Activated T-helper 1 cell treated with anti-CD3 and anti-CD28 coated beads, Interleukin-12 subunit alpha, Interleukin-12 subunit beta, Interleukin-2, Interleukin-4 antibody, amounts not matched to agents 30 ng/mL and 10 ng/mL and 1 ng/mL, durations not matched to agents 14 hours and 24 hours and 36 hours (primary cell): ENCODE data around the gene PLEKHA7. TPM values are rescaled to one million over a fixed set of nuclear protein-coding genes. Genes with fewer than 3 reads are reported as not detected.
"Not testable (repeated sequence)": the region's sequence is repeated elsewhere in the genome, so short reads cannot be mapped to it uniquely, and the experiment has no call there.

Source experiments
- DNase-seq: peaks from one replicate; pipeline ENCODE4 v3.0.0; 2021; ENCODE audit warnings: low spot score
- H3K27ac Mint-ChIP-seq: one replicate; pipeline ENCODE4 v1.8.0; 2021; ENCODE audit warnings: mild to moderate bottlenecking, mixed read lengths
- H3K27me3 Mint-ChIP-seq: one replicate; pipeline ENCODE4 v1.8.0; 2022; ENCODE audit warnings: mild to moderate bottlenecking, moderate library complexity, mixed read lengths; ENCODE audit not compliant: insufficient read depth
- H3K36me3 Mint-ChIP-seq: one replicate; pipeline ENCODE4 v1.8.0; 2021; ENCODE audit warnings: low read depth, mixed read lengths
- H3K4me1 Mint-ChIP-seq: one replicate; pipeline ENCODE4 v1.8.0; 2021; ENCODE audit warnings: low read depth, mixed read lengths
- H3K4me3 Mint-ChIP-seq: one replicate; pipeline ENCODE4 v1.8.0; 2021; ENCODE audit warnings: mild to moderate bottlenecking, moderate library complexity, mixed read lengths
- H3K9me3 Mint-ChIP-seq: one replicate; pipeline ENCODE4 v1.8.0; 2021; ENCODE audit warnings: mixed read lengths
- intact Hi-C: fragments of 100-400 bp; cut with micrococcal nuclease; formaldehyde crosslinking; loops from one replicate; pipeline ENCODE4 v1.15.1; 2024
- total RNA-seq: library from RNA; stranded (reverse); gene quantifications from 2 replicates; pipeline ENCODE4 v1.2.3, GENCODE V29; 2022

Gene PLEKHA7
- total RNA-seq, 1 donor from 2014 or later, result 10.3 TPM

DNA sequence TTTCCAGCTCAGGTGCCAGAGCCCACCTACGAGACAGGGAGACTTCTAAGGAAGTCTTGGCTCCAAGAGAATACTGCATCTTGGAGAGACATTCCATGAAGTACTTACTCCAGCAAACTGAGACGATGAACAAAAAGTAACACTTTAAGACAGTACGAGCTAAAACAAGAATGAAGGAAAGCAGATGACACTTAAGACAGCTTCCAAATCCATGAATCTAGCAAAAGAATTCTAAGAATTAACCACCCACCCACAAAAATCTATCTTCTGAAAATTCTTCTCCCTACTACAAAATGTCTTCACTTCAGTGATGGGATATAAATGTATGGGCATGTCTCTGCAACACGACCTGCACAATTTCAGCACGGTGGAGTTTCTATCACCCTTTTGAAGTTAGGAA is 142.8 kb downstream of the PLEKHA7 start:
- Mint-ChIP-seq H3K27me3 (peaks cover 6% of the 10 kb centered on the region), H3K4me1 (no peaks in the 10 kb centered on the region), H3K36me3 (no peaks in the 10 kb centered on the region), H3K4me3 (no peak overlapping the region), H3K27ac (no peak overlapping the region), H3K9me3 (no peaks in the 10 kb centered on the region)
- no peak for DNase-seq
- intact Hi-C loops, result no loop called here

- Mint-ChIP-seq H3K27ac (no peak overlapping the region), H3K36me3 (no peaks in the 10 kb centered on the region), H3K4me1 (peaks cover 22% of the 10 kb centered on the region), H3K9me3 (peaks cover 7% of the 10 kb centered on the region), H3K27me3 (peaks cover 6% of the 10 kb centered on the region), H3K4me3 (no peak overlapping the region)
- no peak for DNase-seq
- intact Hi-C loops, result no loop called here
These were observed 147.1 kb downstream of the PLEKHA7 start for GRCh38 chr11:16867097-16867496.

DNA sequence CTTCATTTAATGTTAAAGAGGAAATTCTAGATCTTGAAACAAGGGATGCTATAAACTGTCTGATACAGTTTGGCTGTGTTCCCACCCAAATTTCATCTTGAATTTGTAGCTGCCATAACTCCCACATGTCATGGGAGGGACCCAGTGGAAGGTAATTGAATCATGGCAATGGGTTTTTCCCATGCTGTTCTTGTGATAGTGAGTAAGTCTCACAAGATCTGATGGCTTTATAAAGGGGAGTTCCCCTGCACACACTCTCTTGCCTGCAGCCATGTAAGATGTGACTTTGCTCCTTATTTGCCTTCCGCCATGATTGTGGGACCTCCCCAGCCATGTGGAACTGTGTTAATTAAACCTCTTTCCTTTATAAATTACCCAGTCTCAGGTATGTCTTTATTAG is 149.8 kb downstream of the PLEKHA7 start:
- intact Hi-C loops, result loop anchor here (1.0 kb wide), 1 partner anchor 38 kb away; no protein-coding TSS in a partner anchor
- H3K4me3 Mint-ChIP-seq, H3K36me3 Mint-ChIP-seq, H3K27me3 Mint-ChIP-seq, DNase-seq, H3K9me3 Mint-ChIP-seq: not testable (repeated sequence)
- H3K4me1 Mint-ChIP-seq, result peaks cover 26% of the 10 kb centered on the region
- H3K27ac Mint-ChIP-seq, result peak overlapping the region; percentile 68

DNA sequence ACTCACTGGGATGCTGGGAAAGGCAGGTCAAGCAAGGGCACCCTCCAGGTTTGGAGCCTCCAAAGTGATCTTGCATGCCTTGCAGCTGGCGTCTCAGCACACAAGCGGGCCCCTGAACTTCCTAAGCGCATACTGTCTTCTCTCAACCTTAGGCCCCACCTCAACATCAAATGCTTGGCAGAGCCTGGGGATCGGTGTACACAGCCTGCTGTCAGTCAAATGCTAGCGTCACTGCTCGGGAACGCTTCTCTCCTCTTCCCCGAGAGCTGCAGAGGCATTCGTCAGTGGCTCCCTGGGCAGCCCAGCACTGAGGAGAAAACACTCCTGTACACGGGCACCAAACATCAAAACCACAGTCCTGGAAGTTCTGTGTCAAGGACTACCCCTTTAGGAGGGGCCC is 150.8 kb downstream of the PLEKHA7 start:
- intact Hi-C loops, result no loop called here
- Mint-ChIP-seq H3K27ac (no peak overlapping the region), H3K4me1 (peaks cover 26% of the 10 kb centered on the region), H3K4me3 (no peak overlapping the region), H3K27me3 (peaks cover 6% of the 10 kb centered on the region), H3K9me3 (peaks cover 7% of the 10 kb centered on the region), H3K36me3 (no peaks in the 10 kb centered on the region)
- DNase-seq, result no peak

DNA sequence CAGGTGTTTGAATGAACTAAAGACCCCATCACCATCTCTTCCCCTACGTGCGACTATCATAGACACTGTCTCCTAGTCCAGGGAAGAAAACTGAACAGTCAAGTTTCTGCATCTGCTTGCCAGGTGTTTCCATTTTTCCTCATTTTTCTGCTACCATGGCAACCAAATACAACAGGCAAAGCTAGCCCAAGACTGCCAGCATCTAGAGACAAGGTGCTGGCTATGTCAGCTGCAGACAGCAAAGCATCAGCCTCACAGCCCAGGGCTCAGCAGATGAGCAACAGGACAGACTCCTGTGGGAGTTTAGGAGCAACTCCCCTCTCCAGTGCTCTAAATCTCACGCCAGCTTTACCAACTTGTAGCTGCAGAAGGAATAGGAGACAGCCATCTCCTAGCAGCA is 151.5 kb downstream of the PLEKHA7 start:
- DNase-seq, result no peak
- Mint-ChIP-seq H3K4me1 (peaks cover 26% of the 10 kb centered on the region), H3K4me3 (no peak overlapping the region), H3K27me3 (peaks cover 6% of the 10 kb centered on the region), H3K27ac (no peak overlapping the region), H3K9me3 (peaks cover 7% of the 10 kb centered on the region), H3K36me3 (no peaks in the 10 kb centered on the region)
- intact Hi-C loops, result no loop called here

GRCh38 chr11:16861862-16862261 is 152.4 kb downstream of the PLEKHA7 start:
- Mint-ChIP-seq H3K4me3 (no peak overlapping the region), H3K27ac (no peak overlapping the region)
- intact Hi-C loops, result no loop called here

DNA sequence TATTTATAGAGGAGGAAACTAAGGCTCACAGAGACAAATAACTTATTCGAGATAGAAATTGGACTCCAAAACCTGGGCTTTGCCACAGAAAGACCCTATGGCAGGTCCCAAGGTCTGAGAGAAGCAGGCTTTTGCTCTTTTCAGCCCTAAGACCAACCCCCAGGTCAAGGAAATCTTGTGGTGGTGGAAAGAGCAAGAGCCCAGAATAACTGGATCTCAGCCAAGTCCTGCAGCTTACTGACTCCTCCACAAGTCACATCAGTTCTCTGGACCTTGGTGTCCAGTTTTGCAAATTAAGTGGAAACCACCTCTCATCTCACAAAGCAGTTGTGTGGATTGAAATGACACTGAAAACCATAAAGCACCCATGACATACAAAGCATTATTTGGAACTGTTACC is 153.6 kb downstream of the PLEKHA7 start:
- H3K27ac Mint-ChIP-seq, result no peak overlapping the region
- H3K36me3 Mint-ChIP-seq, result no peaks in the 10 kb centered on the region
- intact Hi-C loops, result no loop called here
- no peak overlapping the region for H3K4me3 Mint-ChIP-seq
- peaks cover 26% of the 10 kb centered on the region for H3K4me1 Mint-ChIP-seq
- peaks cover 7% of the 10 kb centered on the region for H3K9me3 Mint-ChIP-seq
- no peak for DNase-seq
- H3K27me3 Mint-ChIP-seq, result peaks cover 8% of the 10 kb centered on the region

More at GRCh38 chr11:16861862-16862261, 152.4 kb downstream of the PLEKHA7 start:
- peaks cover 26% of the 10 kb centered on the region for H3K4me1 Mint-ChIP-seq
- H3K36me3 Mint-ChIP-seq, result no peaks in the 10 kb centered on the region
- peaks cover 6% of the 10 kb centered on the region for H3K27me3 Mint-ChIP-seq
- peaks cover 7% of the 10 kb centered on the region for H3K9me3 Mint-ChIP-seq
- DNase-seq, result no peak

GRCh38 chr11:16859651-16860050 is 154.6 kb downstream of the PLEKHA7 start:
- Mint-ChIP-seq H3K27me3 (peaks cover 8% of the 10 kb centered on the region), H3K4me1 (peaks cover 21% of the 10 kb centered on the region), H3K9me3 (peaks cover 2% of the 10 kb centered on the region), H3K4me3 (no peak overlapping the region), H3K36me3 (no peaks in the 10 kb centered on the region), H3K27ac (no peak overlapping the region)
- intact Hi-C loops, result no loop called here
- DNase-seq, result no peak

DNA sequence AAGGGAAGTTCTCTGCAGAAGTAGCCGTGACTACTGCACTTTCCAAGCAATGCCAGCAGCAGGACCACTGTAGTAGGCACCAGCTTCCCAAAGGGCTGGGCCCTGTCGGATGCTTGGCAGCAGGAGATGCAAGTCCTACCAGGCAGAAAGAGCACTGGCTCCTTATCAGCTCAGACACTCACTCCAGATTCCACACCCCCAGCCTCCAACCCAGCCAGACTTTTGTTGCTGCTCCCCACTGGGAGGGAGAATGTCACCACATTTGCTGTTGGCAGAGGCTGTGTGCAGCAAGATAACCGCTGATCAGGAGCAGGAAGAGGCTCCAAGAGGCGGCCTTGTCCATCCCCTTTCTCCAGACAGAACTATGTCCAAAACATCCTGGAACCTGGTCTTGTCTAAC is 157.0 kb downstream of the PLEKHA7 start:
- H3K4me3 Mint-ChIP-seq, result no peak overlapping the region
- H3K9me3 Mint-ChIP-seq, result no peaks in the 10 kb centered on the region
- peaks cover 5% of the 10 kb centered on the region for H3K4me1 Mint-ChIP-seq
- H3K27ac Mint-ChIP-seq, result no peak overlapping the region
- H3K27me3 Mint-ChIP-seq, result peaks cover 8% of the 10 kb centered on the region
- intact Hi-C loops, result no loop called here
- DNase-seq, result no peak
- H3K36me3 Mint-ChIP-seq, result no peaks in the 10 kb centered on the region

DNA sequence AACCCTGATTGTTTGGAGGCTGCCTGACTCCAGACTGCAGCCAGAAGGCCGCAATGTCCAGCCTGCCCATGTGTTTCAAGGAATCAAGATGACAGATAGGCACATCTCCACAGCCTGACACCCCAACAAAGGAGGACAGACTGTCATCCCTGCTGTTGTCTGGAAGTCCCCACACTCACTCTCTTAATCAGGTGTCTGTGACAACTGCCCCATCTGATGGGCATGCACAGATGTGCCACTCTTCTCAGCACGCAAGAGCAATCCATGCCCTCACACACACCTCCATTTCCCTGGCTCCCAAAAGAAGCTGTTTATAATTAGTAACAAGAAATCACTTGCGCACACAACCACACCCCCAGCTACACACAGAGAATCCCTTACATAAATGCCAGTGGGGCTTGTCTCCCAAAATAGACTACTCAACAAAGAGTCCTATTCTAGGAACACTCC is 158.2 kb downstream of the PLEKHA7 start:
- H3K36me3 Mint-ChIP-seq, result no peaks in the 10 kb centered on the region
- DNase-seq, result no peak
- intact Hi-C loops, result no loop called here
- H3K27me3 Mint-ChIP-seq, result peaks cover 8% of the 10 kb centered on the region
- no peak overlapping the region for H3K27ac Mint-ChIP-seq
- H3K4me3 Mint-ChIP-seq, result no peak overlapping the region
- H3K9me3 Mint-ChIP-seq, result no peaks in the 10 kb centered on the region
- no peaks in the 10 kb centered on the region for H3K4me1 Mint-ChIP-seq

DNA sequence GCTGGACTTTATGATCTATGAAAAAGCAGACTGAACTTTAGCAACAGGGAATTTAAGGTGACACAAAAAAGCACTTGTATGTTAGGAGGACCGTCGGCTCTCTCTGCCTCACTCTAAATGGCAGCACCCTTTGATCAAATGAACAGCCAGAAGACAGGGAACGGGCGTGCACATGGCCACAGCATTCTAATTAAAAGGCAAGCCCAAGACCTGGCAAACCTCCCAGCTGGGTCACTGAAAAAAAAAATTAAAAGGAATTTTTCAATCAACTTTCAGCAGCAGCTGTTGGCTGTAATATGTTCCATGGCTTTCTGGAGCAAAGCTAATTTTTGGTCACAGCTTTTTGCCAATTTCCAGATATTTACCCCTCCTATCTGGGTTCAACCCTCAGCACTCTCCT is 159.2 kb downstream of the PLEKHA7 start:
- no peak overlapping the region for H3K27ac Mint-ChIP-seq
- no peaks in the 10 kb centered on the region for H3K36me3 Mint-ChIP-seq
- H3K27me3 Mint-ChIP-seq, result peaks cover 4% of the 10 kb centered on the region
- no peaks in the 10 kb centered on the region for H3K4me1 Mint-ChIP-seq
- H3K9me3 Mint-ChIP-seq, result no peaks in the 10 kb centered on the region
- intact Hi-C loops, result no loop called here
- DNase-seq, result no peak
- no peak overlapping the region for H3K4me3 Mint-ChIP-seq

GRCh38 chr11:16853859-16854258 is 160.4 kb downstream of the PLEKHA7 start:
- no peaks in the 10 kb centered on the region for H3K4me1 Mint-ChIP-seq
- no peak overlapping the region for H3K4me3 Mint-ChIP-seq
- DNase-seq, result no peak

GRCh38 chr11:16853266-16853665 is 160.9 kb downstream of the PLEKHA7 start:
- no peak for DNase-seq
- Mint-ChIP-seq H3K9me3 (no peaks in the 10 kb centered on the region), H3K4me3 (no peak overlapping the region), H3K36me3 (no peaks in the 10 kb centered on the region), H3K27ac (no peak overlapping the region), H3K4me1 (no peaks in the 10 kb centered on the region), H3K27me3 (peaks cover 4% of the 10 kb centered on the region)
- intact Hi-C loops, result no loop called here

More at GRCh38 chr11:16853859-16854258, 160.4 kb downstream of the PLEKHA7 start:
- Mint-ChIP-seq H3K36me3 (no peaks in the 10 kb centered on the region), H3K9me3 (no peaks in the 10 kb centered on the region), H3K27me3 (peaks cover 4% of the 10 kb centered on the region), H3K27ac (no peak overlapping the region)
- intact Hi-C loops, result no loop called here

- intact Hi-C loops, result no loop called here
- Mint-ChIP-seq H3K27me3 (peaks cover 2% of the 10 kb centered on the region), H3K4me3 (no peak overlapping the region), H3K27ac (no peak overlapping the region), H3K36me3 (no peaks in the 10 kb centered on the region), H3K9me3 (no peaks in the 10 kb centered on the region), H3K4me1 (no peaks in the 10 kb centered on the region)
- no peak for DNase-seq
These were observed 167.9 kb downstream of the PLEKHA7 start for GRCh38 chr11:16846305-16846704.
